Embryonic facial prominence (tissue), 1 donor: Measurements from ENCODE around the gene ODAD3.
"Not testable (repeated sequence)": the region's sequence is repeated elsewhere in the genome, so short reads cannot be mapped to it uniquely, and the experiment has no call there.

Source experiments
- DNase-seq: peaks from one replicate; pipeline ENCODE4 v3.0.0-alpha.2; 2016; ENCODE audit errors: extremely low spot score

The ODAD3 gene

GRCh38 chr19:11460207-11460606 is 25.3 kb upstream of the ODAD3 start:
- no peak for DNase-seq

GRCh38 chr19:11458912-11459311 is 24.0 kb upstream of the ODAD3 start:
- DNase-seq = not testable (repeated sequence)

GRCh38 chr19:11458236-11458900 is 23.4 kb upstream of the ODAD3 start:
- DNase-seq = no peak

GRCh38 chr19:11457831-11458230 is 22.9 kb upstream of the ODAD3 start:
- no peak for DNase-seq

- no peak for DNase-seq
Observed at GRCh38 chr19:11457115-11457514, 22.2 kb upstream of the ODAD3 start.

GRCh38 chr19:11456659-11457058 is 21.7 kb upstream of the ODAD3 start:
- no peak for DNase-seq

- not testable (repeated sequence) for DNase-seq
Observed at GRCh38 chr19:11455233-11455554, 20.3 kb upstream of the ODAD3 start.

GRCh38 chr19:11453468-11454341 is 18.8 kb upstream of the ODAD3 start:
- no peak for DNase-seq

- DNase-seq = no peak
Observed at GRCh38 chr19:11452620-11453310, 17.8 kb upstream of the ODAD3 start.

- no peak for DNase-seq
Observed at GRCh38 chr19:11451871-11452619, 17.1 kb upstream of the ODAD3 start.

GRCh38 chr19:11451327-11451870 is 16.5 kb upstream of the ODAD3 start:
- DNase-seq = no peak

GRCh38 chr19:11450570-11451326 is 15.8 kb upstream of the ODAD3 start:
- no peak for DNase-seq

- no peak for DNase-seq
Observed at GRCh38 chr19:11448923-11449554, 14.1 kb upstream of the ODAD3 start.

GRCh38 chr19:11448410-11448809 is 13.5 kb upstream of the ODAD3 start:
- DNase-seq = no peak

- DNase-seq = no peak
Observed at GRCh38 chr19:11447347-11448262, 12.7 kb upstream of the ODAD3 start.

GRCh38 chr19:11446652-11447301 is 11.9 kb upstream of the ODAD3 start:
- no peak for DNase-seq

- DNase-seq = no peak
Observed at GRCh38 chr19:11446271-11446651, 11.3 kb upstream of the ODAD3 start.

- DNase-seq = no peak
Observed at GRCh38 chr19:11445141-11445540, 10.2 kb upstream of the ODAD3 start.

- no peak for DNase-seq
Observed at GRCh38 chr19:11444059-11444458, 9.1 kb upstream of the ODAD3 start.
